Activated CD8-positive, alpha-beta memory T cell treated with anti-CD3 and anti-CD28 coated beads, Interleukin-2, amount 50 U/mL, for 1 hour (primary cell): ENCODE results near the gene NCK2.

ENCODE experiments used
- DNase-seq: peaks from one replicate; pipeline ENCODE4 v3.0.0-alpha.2; 2020; ENCODE audit errors: extremely low read depth

NCK2 gene

GRCh38 chr2:105734762-105735538 lies 9.8 kb upstream of the NCK2 start:
- DNase-seq = no peak

GRCh38 chr2:105736145-105736544 lies 8.6 kb upstream of the NCK2 start:
- DNase-seq = no peak

DNA sequence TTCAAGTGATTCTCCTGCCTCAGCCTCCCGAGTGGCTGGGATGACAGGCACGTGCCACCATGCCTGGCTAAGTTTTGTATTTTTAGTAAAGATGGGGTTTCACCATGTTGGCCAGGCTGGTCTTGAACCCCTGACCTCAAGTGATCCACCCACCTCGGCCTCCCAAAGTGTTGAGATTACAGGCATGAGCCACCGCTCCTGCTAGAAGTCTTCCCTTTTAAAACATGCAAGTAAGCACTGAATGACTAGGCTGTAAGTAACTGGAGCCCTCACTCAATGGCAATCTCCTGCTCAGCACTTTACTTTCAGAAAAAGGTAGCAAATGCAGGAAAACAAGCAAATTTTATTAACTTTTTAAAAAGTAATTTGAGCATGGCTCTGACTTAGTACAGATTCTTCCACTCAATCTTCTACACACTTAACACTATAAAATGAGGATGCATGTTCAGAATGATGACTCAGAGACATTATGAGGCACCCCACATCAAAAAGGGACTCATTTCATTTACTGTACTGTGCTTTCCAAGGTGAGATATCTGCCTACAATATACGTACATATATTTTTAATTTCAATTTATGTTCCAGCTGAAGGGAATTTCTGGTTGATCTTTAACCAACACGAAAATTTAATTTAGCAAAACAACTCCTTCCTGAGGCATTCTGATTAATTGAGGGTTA lies 6.6 kb upstream of the NCK2 start:
- DNase-seq = no peak

DNA sequence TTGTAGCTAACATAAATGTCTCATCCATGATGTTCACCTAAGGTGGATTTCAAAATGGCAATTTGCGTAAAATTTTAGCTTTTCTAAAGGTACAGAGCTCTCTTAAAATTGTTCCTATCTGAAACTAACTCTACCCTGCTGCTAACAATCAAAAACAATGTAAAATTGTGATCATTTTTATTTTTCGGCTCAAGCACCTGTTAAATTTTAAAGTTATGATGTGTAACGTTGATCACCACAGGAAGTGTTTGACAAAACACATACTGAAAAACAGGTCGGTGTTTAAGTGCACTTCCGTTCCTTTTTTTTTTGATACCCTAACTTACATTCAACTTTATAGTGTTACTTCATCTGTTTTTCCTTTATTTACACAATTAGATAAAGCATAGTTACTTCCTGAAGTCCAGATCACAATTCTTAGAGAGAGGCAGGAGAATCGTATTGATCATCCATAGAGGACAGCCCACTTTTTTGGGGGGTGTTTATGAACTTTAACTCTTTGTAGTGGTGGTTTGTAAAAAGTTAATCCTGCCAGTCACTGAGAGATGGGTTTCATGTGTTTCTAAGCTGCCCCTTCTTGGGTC lies 6.0 kb upstream of the NCK2 start:
- DNase-seq = no peak

DNA sequence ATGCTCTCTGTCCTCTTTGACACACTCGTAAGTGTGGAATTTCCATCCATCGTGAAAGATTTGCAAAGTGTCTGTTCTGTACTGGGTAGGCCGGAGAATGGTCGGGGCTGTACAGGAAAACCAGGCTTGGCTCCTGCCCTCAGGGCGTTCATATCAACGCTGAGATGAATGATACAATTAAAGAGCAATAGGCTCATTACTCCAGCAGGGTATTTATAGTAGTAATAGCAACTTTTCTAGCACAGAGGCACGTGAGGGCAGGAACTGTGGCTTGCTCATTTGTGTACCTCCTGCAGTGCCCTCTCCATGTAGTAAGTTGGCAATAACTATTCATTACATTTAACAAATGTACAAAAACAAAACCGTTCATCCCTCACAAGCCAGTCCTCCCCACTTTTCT lies 5.3 kb upstream of the NCK2 start:
- no peak for DNase-seq

DNA sequence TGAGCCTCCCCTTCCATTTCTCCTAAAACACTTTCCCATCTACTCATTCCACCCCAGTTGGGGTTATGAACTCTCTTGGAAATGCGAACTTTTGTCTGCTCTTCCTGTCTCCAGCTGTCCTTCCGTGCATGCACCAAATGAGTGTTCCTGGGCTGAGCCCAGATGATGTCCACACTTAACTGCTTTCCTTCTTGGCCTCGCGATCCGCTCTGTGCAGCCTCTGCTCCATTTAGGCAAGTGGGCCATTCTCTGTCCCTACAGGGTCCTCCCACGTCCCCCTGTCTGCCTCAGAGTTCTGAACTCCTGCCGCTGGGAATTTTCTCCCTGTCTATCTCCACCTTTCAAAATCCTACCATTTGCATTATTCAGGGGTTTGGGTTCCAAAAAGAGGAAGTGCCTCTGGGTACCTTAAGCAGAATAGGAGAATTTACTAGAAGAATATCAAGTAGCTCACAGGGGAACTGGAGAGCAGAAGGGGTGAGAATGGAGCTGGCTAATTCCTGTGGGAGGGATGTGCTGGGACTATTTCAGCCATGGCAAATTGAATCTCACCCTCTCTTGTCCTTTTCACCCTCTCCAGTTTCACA lies 4.7 kb upstream of the NCK2 start:
- DNase-seq = no peak

- DNase-seq = no peak
Measured at GRCh38 chr2:105741174-105741573, 3.5 kb upstream of the NCK2 start.

DNA sequence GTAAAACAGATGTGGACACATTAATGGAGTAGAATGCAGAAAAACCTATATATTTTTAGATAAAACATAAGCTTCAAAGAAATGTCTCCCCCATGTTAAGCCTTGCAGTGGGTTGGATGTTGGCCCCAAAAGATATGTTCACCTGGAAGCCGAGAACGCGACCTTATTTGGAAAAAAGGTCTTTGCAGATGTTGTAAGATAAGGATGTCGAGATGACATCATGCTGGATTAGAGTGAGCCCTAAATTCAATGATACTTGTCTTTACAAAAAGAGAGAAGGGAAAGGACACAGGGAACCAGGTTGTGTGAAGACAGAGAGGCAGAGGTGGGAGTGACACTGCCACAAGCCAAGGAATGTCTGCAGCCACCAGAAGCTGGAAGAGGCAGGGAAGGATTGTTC lies 3.1 kb upstream of the NCK2 start:
- DNase-seq = no peak

DNA sequence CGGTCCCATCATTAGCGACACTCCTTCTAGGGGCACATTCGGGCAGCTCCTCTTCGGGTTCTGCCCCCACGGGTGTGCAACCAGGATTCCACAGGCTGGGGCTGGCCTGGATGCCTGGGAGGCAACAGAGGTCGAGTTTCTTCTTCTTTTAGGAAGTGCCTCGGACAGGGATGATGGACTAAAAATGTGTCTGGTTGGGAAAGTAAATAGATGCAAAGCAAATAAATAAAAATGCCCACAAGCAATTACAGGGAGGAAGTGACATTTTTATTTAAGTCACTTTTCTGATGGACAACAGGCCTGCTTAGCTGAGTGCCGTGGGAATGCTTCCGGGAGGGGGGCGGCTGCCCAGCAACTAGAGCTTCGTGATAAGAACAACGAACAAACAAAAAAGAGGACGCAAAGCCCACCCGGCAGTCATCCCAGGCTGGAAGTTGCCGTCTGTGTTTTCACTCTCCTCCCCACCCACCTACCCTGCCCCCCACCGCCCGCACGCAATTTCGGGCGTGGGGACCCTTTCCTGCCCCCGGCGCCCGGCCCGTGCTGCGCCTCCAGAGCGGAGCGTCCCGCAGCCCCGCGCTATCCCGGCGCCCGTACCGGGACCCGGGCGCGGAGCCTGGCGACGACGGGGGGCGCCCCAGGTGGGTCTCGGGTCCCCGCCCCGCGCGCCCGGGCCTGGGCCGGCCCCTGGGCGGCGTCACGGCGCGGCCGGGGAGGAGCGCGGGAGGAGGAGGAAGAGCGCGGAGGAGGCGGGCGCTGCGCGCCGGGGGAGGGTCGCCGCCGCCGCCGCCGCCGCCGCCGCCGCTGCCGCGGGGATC lies 412 bp upstream of the NCK2 start:
- DNase-seq = no peak

GRCh38 chr2:105746177-105747080 lies 1.7 kb downstream of the NCK2 start:
- no peak for DNase-seq

DNA sequence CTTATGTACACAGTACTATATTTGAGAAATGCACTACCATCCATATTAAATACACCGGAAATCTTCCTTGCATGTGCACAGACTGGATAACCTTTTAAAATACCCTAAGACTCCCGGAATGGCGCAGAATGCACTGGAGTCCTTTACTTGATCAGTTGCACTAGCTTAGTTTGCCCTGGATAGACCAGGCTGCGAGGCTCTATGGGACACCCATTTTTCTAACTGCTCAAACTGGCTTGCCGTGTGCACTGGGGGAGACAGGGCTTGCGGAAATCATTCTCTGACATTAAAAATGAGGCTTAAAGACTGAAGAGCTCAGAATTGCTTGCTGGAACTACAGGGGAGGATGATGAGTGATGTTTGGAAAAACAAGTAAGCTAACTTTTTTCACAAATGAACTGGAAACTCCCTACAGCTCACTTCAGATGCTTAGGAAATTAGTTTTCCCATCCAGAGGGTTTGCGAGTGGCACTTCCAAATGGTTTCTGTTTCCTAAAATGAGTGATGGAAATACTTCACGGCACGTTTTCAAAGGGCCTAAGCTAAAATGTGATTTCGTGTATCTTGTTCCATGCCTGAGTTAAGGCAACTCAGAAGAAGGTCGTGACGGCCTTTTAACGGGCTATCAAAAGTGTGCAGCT lies 2.7 kb downstream of the NCK2 start:
- no peak for DNase-seq

- DNase-seq = no peak
Measured at GRCh38 chr2:105747991-105748390, 3.3 kb downstream of the NCK2 start.

- no peak for DNase-seq
Measured at GRCh38 chr2:105748566-105748965, 3.9 kb downstream of the NCK2 start.

GRCh38 chr2:105749583-105750400 lies 5.1 kb downstream of the NCK2 start:
- DNase-seq = no peak

DNA sequence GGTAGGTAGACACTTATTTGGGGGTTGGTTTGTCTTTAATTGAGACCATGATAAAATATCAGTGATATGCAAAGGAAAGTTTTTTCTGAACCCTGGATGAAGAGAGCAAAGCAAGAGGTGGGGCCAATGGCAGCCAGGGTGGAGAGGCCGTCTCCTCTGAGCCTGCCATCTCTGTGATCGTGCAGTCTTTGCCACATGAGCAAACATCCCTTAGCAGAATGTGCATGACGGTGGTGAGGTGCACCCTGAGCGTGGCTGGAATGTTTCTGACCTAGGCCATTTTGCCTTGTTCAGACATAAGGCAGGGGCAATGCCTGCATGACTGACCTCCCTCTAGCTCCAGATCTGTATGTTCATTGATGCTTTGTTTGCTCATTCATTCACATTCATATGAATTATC lies 6.0 kb downstream of the NCK2 start:
- no peak for DNase-seq

GRCh38 chr2:105751272-105751671 lies 6.6 kb downstream of the NCK2 start:
- DNase-seq = no peak

DNA sequence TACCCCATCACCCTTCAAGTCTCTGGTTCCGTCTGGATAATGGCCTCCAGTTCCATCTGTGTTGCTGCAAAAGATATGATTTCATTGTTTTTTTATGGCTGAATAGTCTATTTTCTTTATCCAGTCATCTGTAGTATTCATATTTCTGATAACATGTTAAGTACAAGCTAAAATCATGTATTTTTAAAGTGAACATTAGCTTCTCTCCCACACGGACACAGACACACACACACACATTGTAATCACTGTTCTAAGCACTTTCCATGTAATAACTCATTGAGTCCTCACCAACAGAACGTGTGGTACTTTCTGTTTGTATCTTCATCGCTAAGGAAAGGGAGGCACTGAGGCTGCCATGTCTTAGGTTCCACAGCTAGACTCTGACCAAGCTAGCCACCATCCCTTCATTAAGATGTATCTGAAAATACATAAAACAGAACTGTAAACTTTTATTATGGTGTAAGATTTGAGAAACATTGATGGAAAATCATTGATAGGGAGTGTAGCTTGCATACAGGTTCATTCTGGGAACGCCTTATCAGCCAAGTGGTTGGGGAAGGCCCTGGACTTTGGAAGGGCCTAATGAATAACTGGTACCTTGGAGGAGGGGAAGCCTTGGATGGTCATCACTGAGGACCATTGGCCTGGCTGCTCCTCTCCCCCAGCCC lies 8.1 kb downstream of the NCK2 start:
- DNase-seq = no peak

- no peak for DNase-seq
Measured at GRCh38 chr2:105753380-105753779, 8.7 kb downstream of the NCK2 start.

- DNase-seq = no peak
Measured at GRCh38 chr2:105754011-105754410, 9.3 kb downstream of the NCK2 start.
